ENCODE measurements around the gene TNFSF8. TPM values are rescaled to one million over a fixed set of nuclear protein-coding genes. Genes with fewer than 3 reads are reported as not detected.
A peak's percentile ranks its signal among the peaks of the same experiment; 100 is the strongest.

TNFSF8 gene
- total RNA-seq, 1 donor, result not detected

DNA sequence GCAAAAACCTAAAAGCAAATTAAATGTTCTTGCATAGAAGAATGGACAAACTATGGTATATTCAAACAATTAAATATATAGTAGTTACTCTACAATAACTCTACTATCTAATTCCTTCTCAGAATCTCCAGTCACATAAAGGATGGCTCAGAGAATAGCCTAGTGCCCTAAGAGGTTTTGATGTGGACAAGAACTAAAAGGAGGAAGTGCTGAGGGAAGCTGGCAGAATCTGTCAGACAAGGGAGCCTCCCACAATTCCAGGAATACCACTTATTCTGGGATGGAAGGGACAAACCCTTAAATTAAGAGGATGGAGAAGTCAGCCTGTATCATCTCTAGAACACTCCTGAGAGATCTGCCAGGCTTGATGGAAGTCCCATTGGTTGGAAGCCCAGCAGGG is 30.4 kb downstream of the TNFSF8 start:
- H3K27ac ChIP-seq (ENCODE audit: low read depth, low read length), result no peak overlapping the region

DNA sequence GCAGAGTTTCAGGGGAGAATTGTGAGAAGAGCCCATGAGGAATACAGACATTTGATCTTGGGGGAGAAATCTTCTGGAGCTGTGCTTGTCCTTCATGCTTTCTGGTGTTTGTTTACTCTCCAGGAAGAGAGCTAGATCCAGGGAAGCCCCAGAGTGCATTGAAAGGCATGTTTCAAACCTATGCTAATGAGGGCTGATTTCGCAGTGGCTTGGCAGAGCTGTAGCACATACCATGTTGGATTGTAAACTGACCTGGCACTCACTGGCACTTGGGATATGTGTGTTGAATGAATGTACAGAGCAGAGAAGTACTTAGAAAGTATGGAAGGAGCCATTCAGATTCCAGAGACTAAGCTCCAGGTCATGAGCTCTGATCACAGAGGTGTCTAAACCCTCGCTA is 30.9 kb downstream of the TNFSF8 start:
- H3K9me3 ChIP-seq (ENCODE audit: low read depth, low read length), result no peaks in the 10 kb centered on the region
- H3K27me3 ChIP-seq (ENCODE audit: insufficient read depth, low read length), result no peaks in the 10 kb centered on the region
- DNase-seq (ENCODE audit: insufficient read length, low spot score, missing footprints), result no peak
- H3K4me1 ChIP-seq (ENCODE audit: insufficient read depth, low read length), result peaks cover 71% of the 10 kb centered on the region
- no peak overlapping the region for H3K27ac ChIP-seq (ENCODE audit: low read depth, low read length)
- no peak overlapping the region for H3K4me3 ChIP-seq (ENCODE audit: insufficient read depth, low read length)
- H3K36me3 ChIP-seq (ENCODE audit: insufficient read depth, low read length), result no peaks in the 10 kb centered on the region
- H3K4me2 ChIP-seq (ENCODE audit: insufficient read depth, low read length), result no peak overlapping the region
- TF ChIP-seq CTCF (IDR thresholded peaks at IDR 0.05; ENCODE audit: extremely low read depth, low read depth, low read length), result no peak
- H3K79me2 ChIP-seq (ENCODE audit: insufficient read depth, low read length), result no peaks in the 10 kb centered on the region
- no peaks in the 10 kb centered on the region for H4K20me1 ChIP-seq (ENCODE audit: insufficient read depth, low read length)
- H2AFZ ChIP-seq (ENCODE audit: low read length), result no peak overlapping the region

More for the DNA sequence above, 30.4 kb downstream of the TNFSF8 start:
- no peak for DNase-seq (ENCODE audit: insufficient read length, low spot score, missing footprints)
- H3K79me2 ChIP-seq (ENCODE audit: insufficient read depth, low read length), result no peaks in the 10 kb centered on the region
- no peaks in the 10 kb centered on the region for H4K20me1 ChIP-seq (ENCODE audit: insufficient read depth, low read length)
- peaks cover 65% of the 10 kb centered on the region for H3K4me1 ChIP-seq (ENCODE audit: insufficient read depth, low read length)
- H3K36me3 ChIP-seq (ENCODE audit: insufficient read depth, low read length), result no peaks in the 10 kb centered on the region
- H3K4me3 ChIP-seq (ENCODE audit: insufficient read depth, low read length), result no peak overlapping the region
- H3K9me3 ChIP-seq (ENCODE audit: low read depth, low read length), result no peaks in the 10 kb centered on the region
- H3K4me2 ChIP-seq (ENCODE audit: insufficient read depth, low read length), result no peak overlapping the region
- TF ChIP-seq CTCF (IDR thresholded peaks at IDR 0.05; ENCODE audit: extremely low read depth, low read depth, low read length), result no peak
- H2AFZ ChIP-seq (ENCODE audit: low read length), result no peak overlapping the region
- no peaks in the 10 kb centered on the region for H3K27me3 ChIP-seq (ENCODE audit: insufficient read depth, low read length)

DNA sequence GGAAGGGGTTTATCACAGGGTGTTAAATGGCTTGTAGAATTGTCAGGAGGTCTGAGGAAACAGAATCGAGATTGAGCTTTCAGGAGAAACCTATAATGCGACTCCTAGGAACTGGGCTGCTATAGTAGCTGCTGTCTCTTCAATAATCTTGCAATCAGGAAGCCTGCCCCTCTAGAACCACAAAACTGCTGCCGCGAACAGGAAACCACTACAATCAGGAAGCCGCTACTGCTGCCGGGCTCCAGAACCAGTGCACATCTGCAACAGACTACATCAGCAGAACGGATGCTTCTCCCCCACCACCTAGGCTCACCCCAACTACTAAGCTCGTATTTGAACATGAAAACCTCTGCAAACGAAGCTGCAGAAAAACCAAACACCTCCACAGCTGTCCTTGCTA is 31.6 kb downstream of the TNFSF8 start:
- Histone ChIP-seq H4K20me1 (ENCODE audit: insufficient read depth, low read length) (no peaks in the 10 kb centered on the region), H3K79me2 (ENCODE audit: insufficient read depth, low read length) (no peaks in the 10 kb centered on the region), H2AFZ (ENCODE audit: low read length) (peak overlapping the region; percentile 59), H3K4me1 (ENCODE audit: insufficient read depth, low read length) (peaks cover 78% of the 10 kb centered on the region), H3K4me2 (ENCODE audit: insufficient read depth, low read length) (peak overlapping the region; percentile 42), H3K27me3 (ENCODE audit: insufficient read depth, low read length) (no peaks in the 10 kb centered on the region), H3K4me3 (ENCODE audit: insufficient read depth, low read length) (peak overlapping the region; percentile 18), H3K27ac (ENCODE audit: low read depth, low read length) (no peak overlapping the region), H3K9me3 (ENCODE audit: low read depth, low read length) (no peaks in the 10 kb centered on the region), H3K36me3 (ENCODE audit: insufficient read depth, low read length) (no peaks in the 10 kb centered on the region)
- no peak for DNase-seq (ENCODE audit: insufficient read length, low spot score, missing footprints)
- no peak for TF ChIP-seq CTCF (IDR thresholded peaks at IDR 0.05; ENCODE audit: extremely low read depth, low read depth, low read length)

DNA sequence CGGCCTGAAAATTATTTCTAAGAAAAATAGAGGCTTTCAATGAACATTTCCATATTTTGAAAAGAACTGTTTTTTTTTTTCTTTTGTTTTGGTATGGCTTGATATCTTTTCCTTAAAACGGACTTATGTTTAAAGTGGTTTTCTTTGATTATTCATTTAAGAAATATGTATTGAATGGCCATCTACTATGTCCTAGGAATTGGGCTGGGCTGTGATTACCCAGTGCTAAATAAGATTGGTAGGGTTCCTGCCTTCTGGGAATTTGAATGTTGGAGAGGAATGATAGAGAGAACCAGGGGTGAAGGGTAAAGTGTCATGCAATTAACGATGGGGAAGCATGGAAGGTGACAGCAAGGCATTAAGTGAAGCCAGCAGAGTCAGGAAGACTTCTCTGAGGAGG is 33.2 kb downstream of the TNFSF8 start:
- Histone ChIP-seq H3K4me2 (ENCODE audit: insufficient read depth, low read length) (no peak overlapping the region), H2AFZ (ENCODE audit: low read length) (no peak overlapping the region), H3K9me3 (ENCODE audit: low read depth, low read length) (no peaks in the 10 kb centered on the region), H3K79me2 (ENCODE audit: insufficient read depth, low read length) (no peaks in the 10 kb centered on the region), H3K27me3 (ENCODE audit: insufficient read depth, low read length) (no peaks in the 10 kb centered on the region), H3K27ac (ENCODE audit: low read depth, low read length) (no peak overlapping the region), H4K20me1 (ENCODE audit: insufficient read depth, low read length) (no peaks in the 10 kb centered on the region), H3K36me3 (ENCODE audit: insufficient read depth, low read length) (no peaks in the 10 kb centered on the region), H3K4me3 (ENCODE audit: insufficient read depth, low read length) (no peak overlapping the region), H3K4me1 (ENCODE audit: insufficient read depth, low read length) (peaks cover 74% of the 10 kb centered on the region)
- no peak for TF ChIP-seq CTCF (IDR thresholded peaks at IDR 0.05; ENCODE audit: extremely low read depth, low read depth, low read length)
- no peak for DNase-seq (ENCODE audit: insufficient read length, low spot score, missing footprints)
